NCI-H2081 treated with DMSO at 0.1 percent for 48 hours (cell line): Measurements from ENCODE around the gene KHNYN.

Experiments used
- DNase-seq: peaks from one replicate; lab custom pipeline; 2025; lab: John Stamatoyannopoulos, UW

The KHNYN gene

GRCh38 chr14:24422694-24423601 is 6.8 kb upstream of the KHNYN start:
- DNase-seq: no peak

DNA sequence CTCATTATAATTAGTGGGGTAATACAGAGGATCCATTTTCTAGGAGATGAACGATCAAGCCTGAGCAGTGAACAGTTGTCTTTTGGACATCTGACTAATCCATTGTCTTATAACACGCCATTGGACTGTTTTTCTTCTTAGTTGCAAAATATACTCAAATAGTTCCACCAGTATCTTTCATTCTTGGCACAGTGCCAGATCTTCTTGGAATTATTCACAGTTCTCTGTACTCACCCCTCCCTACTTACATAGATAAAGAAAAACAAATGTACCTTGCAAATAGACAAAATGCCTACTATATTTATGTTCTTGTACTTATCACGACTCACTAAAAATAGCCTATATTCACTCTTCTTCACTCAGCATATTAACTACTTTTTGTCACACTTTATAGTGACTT is 4.0 kb upstream of the KHNYN start:
- DNase-seq: no peak

- no peak for DNase-seq
Observed at GRCh38 chr14:24426150-24426911, 3.4 kb upstream of the KHNYN start.

GRCh38 chr14:24426912-24427536 is 2.7 kb upstream of the KHNYN start:
- DNase-seq: no peak

- no peak for DNase-seq
Observed at GRCh38 chr14:24427537-24428508, 1.9 kb upstream of the KHNYN start.

DNA sequence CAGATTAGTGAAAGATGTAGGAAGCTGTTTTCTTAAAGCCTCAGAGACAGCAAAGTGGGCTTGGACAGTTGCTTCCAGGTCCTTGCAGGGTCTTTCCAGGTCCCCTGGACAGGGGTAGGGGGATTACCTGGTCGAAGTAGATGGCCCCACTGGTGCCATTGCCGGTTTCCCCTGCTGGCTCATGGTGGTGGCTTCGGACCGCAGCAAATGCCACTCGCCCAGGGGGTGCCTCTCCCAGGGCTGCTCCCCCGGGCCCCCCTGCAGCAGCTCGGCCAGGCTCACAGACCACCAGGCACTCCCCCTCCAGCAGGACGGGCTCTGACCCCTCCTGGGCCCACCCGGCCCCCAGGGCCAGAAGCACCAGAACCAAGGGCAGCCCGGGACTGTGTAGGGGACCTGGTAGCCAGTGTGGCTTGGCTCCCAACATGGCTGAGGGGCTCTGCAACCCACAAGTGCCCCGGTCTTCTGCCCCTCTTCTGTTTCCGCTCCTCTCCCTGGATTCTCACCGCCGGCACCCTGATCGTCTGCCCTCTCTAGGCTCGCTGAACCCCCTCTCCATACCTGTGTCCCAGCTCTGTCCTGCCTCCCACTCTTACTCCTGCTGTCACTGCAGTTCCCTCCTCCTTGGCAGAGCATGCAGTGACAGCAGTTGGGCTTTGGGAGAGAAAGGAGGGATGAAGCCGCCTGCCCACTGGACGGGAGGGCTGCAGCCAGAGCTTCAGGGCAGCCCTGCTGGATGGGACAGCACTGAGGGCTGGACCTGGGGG is 943 bp upstream of the KHNYN start:
- no peak for DNase-seq

DNA sequence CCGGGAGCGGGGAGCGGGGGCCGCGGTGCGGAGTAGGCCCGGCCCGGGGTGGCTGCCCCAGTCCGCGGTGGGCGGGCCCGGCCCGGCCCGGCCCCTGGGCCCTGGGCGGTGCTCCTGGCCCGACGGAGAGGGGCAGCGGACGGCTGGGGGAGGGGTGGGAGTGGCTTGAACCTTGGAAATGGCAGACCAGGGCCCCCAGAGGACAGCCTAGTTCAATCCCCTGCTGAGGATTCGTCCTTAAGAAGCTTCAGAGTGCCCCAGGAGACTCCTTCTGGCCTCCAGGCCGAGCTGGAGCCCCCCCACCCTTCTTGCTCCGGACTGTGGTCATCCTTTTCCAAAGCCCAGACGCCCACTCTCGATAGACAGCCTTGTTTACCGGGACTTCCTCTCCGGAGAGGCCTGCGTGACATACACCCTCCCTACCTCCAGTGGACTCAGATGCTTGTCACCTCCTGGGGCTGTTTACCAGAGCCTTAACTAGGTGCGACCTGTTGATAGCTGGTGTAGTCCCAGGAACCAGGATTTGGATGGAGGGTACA is 458 bp downstream of the KHNYN start:
- DNase-seq: no peak

DNA sequence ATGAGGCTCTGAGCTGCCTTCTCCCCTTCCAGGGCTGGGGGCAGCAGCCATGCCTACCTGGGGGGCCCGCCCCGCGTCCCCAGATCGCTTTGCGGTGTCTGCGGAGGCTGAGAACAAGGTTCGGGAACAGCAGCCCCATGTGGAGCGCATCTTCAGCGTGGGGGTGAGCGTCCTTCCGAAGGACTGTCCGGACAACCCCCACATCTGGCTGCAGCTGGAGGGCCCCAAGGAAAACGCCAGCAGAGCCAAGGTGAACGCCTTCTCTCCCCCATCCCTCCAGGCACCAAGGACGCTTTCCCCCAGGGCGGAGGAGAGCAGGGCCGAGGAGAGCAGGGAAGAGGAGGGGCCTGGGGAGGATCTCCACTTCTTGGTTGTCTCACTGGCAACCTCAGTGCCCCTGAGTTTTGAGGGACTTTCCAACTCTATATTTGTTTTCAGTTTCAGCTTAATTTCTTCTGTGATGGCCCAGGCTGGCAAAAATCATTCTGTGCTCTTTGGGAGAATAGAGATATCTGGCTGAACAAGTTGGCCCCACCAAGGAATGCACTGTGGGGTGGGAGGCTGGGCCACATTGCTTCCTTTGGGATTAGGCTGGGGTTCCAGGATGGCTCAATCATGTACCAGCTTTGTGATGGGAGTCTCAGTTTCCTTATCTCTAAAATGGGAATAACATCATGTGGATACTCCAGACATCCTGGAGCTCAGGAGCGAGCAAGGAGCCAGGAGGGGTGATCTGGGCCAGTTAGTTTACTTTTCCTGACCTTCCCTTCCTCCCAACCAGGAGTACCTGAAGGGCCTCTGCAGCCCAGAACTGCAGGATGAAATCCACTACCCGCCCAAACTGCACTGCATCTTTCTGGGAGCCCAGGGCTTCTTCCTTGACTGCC is 1.2 kb downstream of the KHNYN start:
- no peak for DNase-seq

DNA sequence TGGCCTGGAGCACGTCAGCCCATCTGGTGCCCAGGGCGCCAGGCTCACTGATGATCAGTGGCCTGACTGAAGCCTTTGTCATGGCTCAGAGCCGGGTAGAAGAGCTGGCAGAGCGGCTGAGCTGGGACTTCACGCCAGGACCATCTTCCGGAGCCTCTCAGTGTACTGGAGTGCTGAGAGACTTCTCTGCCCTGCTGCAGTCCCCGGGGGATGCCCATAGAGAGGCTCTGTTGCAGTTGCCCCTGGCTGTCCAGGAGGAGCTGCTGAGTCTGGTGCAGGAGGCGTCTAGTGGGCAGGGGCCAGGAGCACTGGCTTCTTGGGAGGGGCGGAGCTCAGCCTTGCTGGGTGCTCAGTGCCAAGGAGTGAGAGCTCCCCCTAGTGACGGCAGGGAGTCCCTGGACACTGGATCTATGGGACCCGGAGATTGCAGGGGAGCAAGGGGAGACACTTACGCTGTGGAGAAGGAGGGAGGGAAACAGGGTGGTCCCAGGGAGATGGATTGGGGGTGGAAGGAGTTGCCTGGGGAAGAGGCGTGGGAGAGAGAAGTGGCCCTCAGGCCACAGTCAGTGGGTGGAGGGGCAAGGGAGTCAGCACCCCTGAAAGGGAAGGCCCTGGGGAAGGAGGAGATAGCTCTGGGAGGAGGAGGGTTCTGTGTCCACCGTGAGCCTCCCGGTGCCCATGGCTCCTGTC is 2.0 kb downstream of the KHNYN start:
- DNase-seq: no peak

- no peak for DNase-seq
Observed at GRCh38 chr14:24432259-24433131, 2.7 kb downstream of the KHNYN start.

- DNase-seq: no peak
Observed at GRCh38 chr14:24434036-24434435, 4.3 kb downstream of the KHNYN start.

- no peak for DNase-seq
Observed at GRCh38 chr14:24434676-24435075, 4.9 kb downstream of the KHNYN start.

DNA sequence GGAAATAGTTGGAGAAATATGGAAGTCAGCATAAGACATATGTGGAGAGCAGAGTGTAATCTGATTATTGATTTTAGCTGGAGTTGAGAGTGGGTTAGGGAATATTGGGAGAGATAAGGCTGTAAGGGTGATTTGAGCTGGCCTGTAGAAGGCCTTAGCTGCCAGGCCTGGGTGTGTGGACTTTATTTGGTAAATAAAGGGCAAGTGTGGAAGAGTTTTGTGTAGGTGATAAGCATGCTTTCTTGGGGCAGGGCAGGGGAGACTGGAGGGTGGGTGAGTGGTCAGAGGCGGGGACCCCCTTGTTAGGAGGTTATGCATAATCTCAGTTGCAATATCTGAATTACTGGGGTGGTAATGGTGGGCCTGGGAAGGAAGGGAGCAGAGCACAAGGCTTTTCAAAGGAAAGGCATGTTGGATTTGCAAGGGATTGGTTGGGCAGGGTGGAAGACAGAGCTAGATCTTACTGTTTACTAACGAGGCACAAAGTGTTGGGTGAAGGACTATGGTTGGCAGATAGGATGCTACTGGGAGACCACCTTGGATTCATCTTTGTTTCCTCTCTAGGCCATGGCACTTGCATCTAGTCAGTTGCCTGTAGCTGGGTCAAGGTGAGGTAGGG is 5.5 kb downstream of the KHNYN start:
- no peak for DNase-seq

- DNase-seq: no peak
Observed at GRCh38 chr14:24435998-24436354, 6.2 kb downstream of the KHNYN start.

DNA sequence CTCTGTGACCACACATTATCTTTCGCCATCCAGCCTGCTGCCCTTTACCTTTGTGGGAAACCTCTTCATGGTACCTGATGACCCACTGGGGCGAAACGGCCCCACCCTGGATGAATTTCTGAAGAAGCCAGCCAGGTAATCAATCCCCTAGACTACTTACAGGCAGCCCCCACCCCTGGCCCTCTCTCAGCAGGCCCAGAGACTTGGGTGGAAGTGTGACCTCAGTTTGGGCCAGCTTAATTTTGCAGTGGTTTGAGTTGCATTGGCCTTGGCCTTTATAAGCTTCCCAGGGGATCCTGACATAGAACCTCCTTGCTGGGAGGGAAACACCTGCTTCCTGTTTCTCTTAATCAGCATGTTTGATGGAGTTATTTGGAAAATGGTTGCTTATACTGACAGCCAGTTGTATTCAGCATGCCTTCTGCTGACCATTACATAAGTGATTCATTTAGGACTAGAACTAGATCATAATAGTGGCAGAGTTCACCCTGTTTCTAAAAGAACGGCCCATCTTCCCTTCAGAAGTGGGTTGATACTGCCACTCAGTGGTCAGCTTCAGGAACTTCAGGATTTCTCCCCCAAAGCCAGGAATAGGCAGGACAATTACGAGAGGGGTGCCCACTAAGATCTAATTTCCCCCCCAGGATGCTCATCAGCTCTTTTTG is 6.7 kb downstream of the KHNYN start:
- no peak for DNase-seq

DNA sequence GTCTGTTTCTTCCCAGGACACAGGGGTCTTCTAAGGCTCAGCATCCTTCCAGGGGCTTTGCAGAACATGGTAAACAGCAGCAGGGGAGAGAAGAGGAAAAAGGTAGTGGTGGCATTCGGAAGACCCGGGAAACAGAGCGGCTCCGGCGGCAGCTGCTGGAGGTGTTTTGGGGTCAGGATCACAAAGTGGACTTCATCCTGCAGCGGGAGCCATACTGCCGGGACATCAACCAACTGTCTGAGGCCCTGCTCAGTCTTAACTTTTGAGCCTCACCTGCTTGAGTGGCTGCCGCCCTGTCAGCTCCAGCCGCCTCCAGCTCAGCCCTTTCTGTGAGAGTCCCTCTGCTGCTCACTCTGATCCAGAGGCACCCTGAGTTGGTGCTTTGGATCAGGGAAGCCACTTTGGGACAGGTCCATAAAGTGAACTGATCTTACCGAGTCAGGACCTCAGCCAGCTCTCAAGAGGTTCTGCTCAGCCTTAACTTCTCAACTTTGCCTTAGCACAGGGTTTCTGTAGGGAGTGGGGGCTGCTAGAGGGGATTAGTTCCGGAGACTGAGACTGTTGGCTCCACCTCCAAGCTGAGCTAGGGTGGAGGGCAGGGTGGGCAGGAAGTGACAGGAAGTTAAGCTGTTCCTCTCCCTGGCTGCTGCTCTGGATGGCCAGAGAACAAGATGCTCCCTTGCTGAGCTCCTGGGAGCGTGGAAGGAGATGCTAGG is 7.4 kb downstream of the KHNYN start:
- DNase-seq: no peak
